GM23338 (cell line): ENCODE data around the gene FUNDC2. TPM values are rescaled to one million over a fixed set of nuclear protein-coding genes. Genes with fewer than 3 reads are reported as not detected.
A peak's percentile ranks its signal among the peaks of the same experiment; 100 is the strongest.

ENCODE experiments used
- ATAC-seq: fragments of 200-7000 bp; cut with Tn5 transposase; 3 replicates; pipeline ENCODE4 v1.9.1; 2020
- DNase-seq: peaks from one replicate; pipeline ENCODE4 v3.0.0-alpha.2; 2015; ENCODE audit warnings: low spot score
- H2AFZ ChIP-seq: fragments of 200-600 bp; sonication (generic); 2 replicates; pipeline ENCODE4 v1.8.0; 2016; ENCODE audit warnings: antibody characterized with exemption, mild to moderate bottlenecking, moderate library complexity
- H3F3A ChIP-seq: fragments of 200-600 bp; sonication (generic); replicated peaks from 2 replicates; pipeline ENCODE4 v1.8.0; 2017; ENCODE audit warnings: antibody characterized with exemption, mixed run types, low read depth
- H3K27ac ChIP-seq: fragments of 200-600 bp; sonication (generic); 2 replicates; pipeline ENCODE4 v1.6.1; 2016; ENCODE audit warnings: low read depth
- H3K27me3 ChIP-seq: fragments of 200-600 bp; sonication (generic); 2 replicates; pipeline ENCODE4 v1.8.0; 2016; ENCODE audit warnings: mild to moderate bottlenecking, mixed run types, moderate library complexity; ENCODE audit not compliant: insufficient read depth
- H3K36me3 ChIP-seq: fragments of 200-600 bp; sonication (generic); 2 replicates; pipeline ENCODE4 v1.8.0; 2016; ENCODE audit warnings: mild to moderate bottlenecking; ENCODE audit not compliant: insufficient read depth
- H3K4me1 ChIP-seq: fragments of 200-600 bp; sonication (generic); 2 replicates; pipeline ENCODE4 v1.8.0; 2016; ENCODE audit warnings: mild to moderate bottlenecking, moderate library complexity; ENCODE audit not compliant: insufficient read depth
- H3K4me2 ChIP-seq: fragments of 200-600 bp; sonication (generic); 2 replicates; pipeline ENCODE4 v1.7.1; 2017; ENCODE audit warnings: mixed run types
- H3K4me3 ChIP-seq: fragments of 200-600 bp; sonication (generic); 2 replicates; pipeline ENCODE4 v1.6.1; 2016; ENCODE audit warnings: mixed run types
- H3K79me2 ChIP-seq: fragments of 200-600 bp; sonication (generic); replicated peaks from 2 replicates; pipeline ENCODE4 v1.8.0; 2017; ENCODE audit warnings: mild to moderate bottlenecking; ENCODE audit not compliant: insufficient read depth
- H3K9me2 ChIP-seq: fragments of 200-600 bp; sonication (generic); 2 replicates; pipeline ENCODE4 v1.8.0; 2017; ENCODE audit not compliant: insufficient read depth
- H4K20me1 ChIP-seq: fragments of 200-600 bp; sonication (generic); replicated peaks from 2 replicates; pipeline ENCODE4 v1.8.0; 2017; ENCODE audit warnings: mild to moderate bottlenecking; ENCODE audit not compliant: insufficient read depth
- H3K27ac Mint-ChIP-seq: 2 replicates; pipeline ENCODE4 v1.8.0; 2020; ENCODE audit warnings: inconsistent platforms, mild to moderate bottlenecking, moderate library complexity, mixed read lengths
- H3K27me3 Mint-ChIP-seq: 3 replicates; pipeline ENCODE4 v1.8.0; 2022; ENCODE audit warnings: low read depth, mild to moderate bottlenecking, moderate library complexity, mixed read lengths, inconsistent platforms; ENCODE audit not compliant: insufficient read depth, poor library complexity
- H3K36me3 Mint-ChIP-seq: 3 replicates; pipeline ENCODE4 v1.8.0; 2021; ENCODE audit warnings: low read depth, mild to moderate bottlenecking, inconsistent platforms, moderate library complexity, mixed read lengths
- H3K4me1 Mint-ChIP-seq: 3 replicates; pipeline ENCODE4 v1.8.0; 2020; ENCODE audit warnings: mild to moderate bottlenecking, inconsistent platforms, mixed read lengths
- H3K4me3 Mint-ChIP-seq: 3 replicates; pipeline ENCODE4 v1.8.0; 2021; ENCODE audit warnings: moderate library complexity, mild to moderate bottlenecking, inconsistent platforms, mixed read lengths
- H3K9me3 Mint-ChIP-seq: 3 replicates; pipeline ENCODE4 v1.8.0; 2020; ENCODE audit warnings: moderate library complexity, mild to moderate bottlenecking, inconsistent platforms, mixed read lengths
- CREB1 ChIP-seq: fragments of 250-450 bp; sonication (Bioruptor Pico); IDR thresholded peaks from 2 replicates; pipeline ENCODE4 v1.5.0; 2020; ENCODE audit warnings: low read depth, mild to moderate bottlenecking, moderate library complexity
- CTCF ChIP-seq, 2 experiments: fragments of 200-600 bp in 1 of 2; sonication (generic) in 1 of 2; conservative IDR thresholded peaks; 2 replicates each; pipeline versions ENCODE4 v1.5.1 to v1.6.1; 2016 to 2017; ENCODE audit warnings: antibody characterized with exemption in 2 of 2, low read depth in 2 of 2, mild to moderate bottlenecking in 2 of 2, moderate library complexity in 1 of 2
- ETS1 ChIP-seq: IDR thresholded peaks from 2 replicates; pipeline ENCODE4 v1.6.1; 2016; ENCODE audit warnings: antibody characterized with exemption
- EZH2 ChIP-seq: fragments of 200-600 bp; sonication (generic); IDR thresholded peaks from one replicate; pipeline ENCODE4 v1.8.0; 2017; ENCODE audit warnings: antibody characterized with exemption, mild to moderate bottlenecking, low read depth; ENCODE audit not compliant: unreplicated experiment
- EZH2phosphoT487 ChIP-seq: fragments of 200-600 bp; sonication (generic); IDR thresholded peaks from one replicate; pipeline ENCODE4 v1.8.1; 2018; ENCODE audit warnings: antibody characterized with exemption; ENCODE audit not compliant: unreplicated experiment
- JUNB ChIP-seq: IDR thresholded peaks from one replicate; pipeline ENCODE4 v1.6.1; 2016; ENCODE audit warnings: antibody characterized with exemption; ENCODE audit not compliant: unreplicated experiment
- NANOG ChIP-seq: IDR thresholded peaks from 2 replicates; pipeline ENCODE4 v1.6.1; 2016; ENCODE audit warnings: antibody characterized with exemption, borderline replicate concordance
- POLR2AphosphoS5 ChIP-seq: IDR thresholded peaks from 2 replicates; pipeline ENCODE4 v1.6.1; 2016; ENCODE audit warnings: antibody characterized with exemption, low read depth
- STAT1 ChIP-seq: IDR thresholded peaks from one replicate; pipeline ENCODE4 v1.6.1; 2016; ENCODE audit warnings: antibody characterized with exemption; ENCODE audit not compliant: unreplicated experiment
- ZNF114 ChIP-seq: fragments of 250-450 bp; sonication (Bioruptor Pico); IDR thresholded peaks from 2 replicates; pipeline ENCODE4 v1.5.0; 2020; ENCODE audit warnings: mild to moderate bottlenecking, moderate library complexity
- ZNF331 ChIP-seq: fragments of 250-450 bp; sonication (Bioruptor Pico); IDR thresholded peaks from 2 replicates; pipeline ENCODE4 v1.5.0; 2020; ENCODE audit warnings: low read depth, mild to moderate bottlenecking, moderate library complexity
- polyA plus RNA-seq: library from polyadenylated mRNA; unstranded; fragments of >200 nt; fragmentation: Nextera tagmentation; extraction: Ambion mirVana; gene quantifications from 2 replicates; pipeline ENCODE4 v1.2.1, GENCODE V29; 2016
- total RNA-seq: library from RNA; depleted of rRNA; stranded (reverse); fragments of >200 nt; shearing (Covaris generic); gene quantifications from 2 replicates; pipeline ENCODE4 v1.2.3, GENCODE V29; 2014
- TF ChIP-seq, protein P1 (sequence below): IDR thresholded peaks from one replicate; pipeline ENCODE4 v1.6.1; 2018; ENCODE audit warnings: antibody characterized with exemption; ENCODE audit not compliant: unreplicated experiment
- TF ChIP-seq, protein P2 (sequence below): fragments of 250-450 bp; sonication (Bioruptor Pico); IDR thresholded peaks from 2 replicates; pipeline ENCODE4 v1.5.0; 2020; ENCODE audit warnings: mild to moderate bottlenecking, moderate library complexity

Gene FUNDC2
- total and polyA plus RNA-seq, 2 experiments from 2014 or later, result 28.6 to 58.5 TPM

DNA sequence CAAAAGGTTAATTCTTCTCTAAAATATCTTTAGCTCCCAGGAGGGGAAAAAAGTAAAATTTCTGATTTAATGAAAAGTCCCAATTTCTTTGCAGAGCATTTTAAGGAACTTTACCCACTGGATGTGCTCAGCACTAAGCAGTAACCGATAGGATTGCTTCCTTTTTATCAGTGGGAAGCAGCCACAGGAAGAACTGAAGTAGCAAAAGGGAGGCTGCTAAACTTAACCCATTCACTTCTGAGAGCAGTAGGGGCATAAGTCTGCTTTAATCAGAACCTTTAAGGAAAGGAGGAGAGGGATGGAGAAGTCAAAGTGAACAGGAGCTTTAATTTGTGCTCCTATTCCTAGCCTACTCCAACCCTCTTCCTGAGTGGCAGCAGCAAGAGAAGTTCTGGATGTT is 4.1 kb upstream of the FUNDC2 start, which contains the start of gene F8:
F8 (minus strand) TSS at position 139 of the 400 bp plus-strand sequence. CDS start 171 bp downstream, outside the sequence.
- H3K27ac Mint-ChIP-seq, result 0 out of 2 replicates have a peak within 1 kb of the TSS, but pooled peaks have one; percentile 24
- H3K4me1 Mint-ChIP-seq, result peaks cover 7% of the 10 kb centered on the region; the same call in 2 of the 3 replicates
- H3K4me2 ChIP-seq, result no peak within 1 kb of the TSS
- H3K27me3 Mint-ChIP-seq, result peaks cover 5% of the 10 kb centered on the region
- no peaks in the 10 kb centered on the region for H3K36me3 ChIP-seq
- H3K4me1 ChIP-seq, result no peaks in the 10 kb centered on the region
- H3K9me2 ChIP-seq, result no peaks in the 10 kb centered on the region
- H4K20me1 ChIP-seq, result no peaks in the 10 kb centered on the region
- no peak within 1 kb of the TSS for H3K27ac ChIP-seq
- no peaks in the 10 kb centered on the region for H3K27me3 ChIP-seq
- no peaks in the 10 kb centered on the region for H3F3A ChIP-seq
- no peak for ATAC-seq
- no peak within 1 kb of the TSS for H2AFZ ChIP-seq
- no peak within 1 kb of the TSS for H3K4me3 Mint-ChIP-seq
- TF ChIP-seq ZNF331, result no peak
- no peak for TF ChIP-seq CREB1 (CRISPR knock-in tag)
- no peak for TF ChIP-seq ZNF114 (CRISPR knock-in tag)
- TF ChIP-seq STAT1, result no peak
- no peak for TF ChIP-seq EZH2
- TF ChIP-seq CTCF (conservative IDR thresholded peaks at IDR 0.05; ENCODE audit: low read depth in 2 of 2), result no peak
- TF ChIP-seq ETS1, result no peak
- TF ChIP-seq, protein P1, sequence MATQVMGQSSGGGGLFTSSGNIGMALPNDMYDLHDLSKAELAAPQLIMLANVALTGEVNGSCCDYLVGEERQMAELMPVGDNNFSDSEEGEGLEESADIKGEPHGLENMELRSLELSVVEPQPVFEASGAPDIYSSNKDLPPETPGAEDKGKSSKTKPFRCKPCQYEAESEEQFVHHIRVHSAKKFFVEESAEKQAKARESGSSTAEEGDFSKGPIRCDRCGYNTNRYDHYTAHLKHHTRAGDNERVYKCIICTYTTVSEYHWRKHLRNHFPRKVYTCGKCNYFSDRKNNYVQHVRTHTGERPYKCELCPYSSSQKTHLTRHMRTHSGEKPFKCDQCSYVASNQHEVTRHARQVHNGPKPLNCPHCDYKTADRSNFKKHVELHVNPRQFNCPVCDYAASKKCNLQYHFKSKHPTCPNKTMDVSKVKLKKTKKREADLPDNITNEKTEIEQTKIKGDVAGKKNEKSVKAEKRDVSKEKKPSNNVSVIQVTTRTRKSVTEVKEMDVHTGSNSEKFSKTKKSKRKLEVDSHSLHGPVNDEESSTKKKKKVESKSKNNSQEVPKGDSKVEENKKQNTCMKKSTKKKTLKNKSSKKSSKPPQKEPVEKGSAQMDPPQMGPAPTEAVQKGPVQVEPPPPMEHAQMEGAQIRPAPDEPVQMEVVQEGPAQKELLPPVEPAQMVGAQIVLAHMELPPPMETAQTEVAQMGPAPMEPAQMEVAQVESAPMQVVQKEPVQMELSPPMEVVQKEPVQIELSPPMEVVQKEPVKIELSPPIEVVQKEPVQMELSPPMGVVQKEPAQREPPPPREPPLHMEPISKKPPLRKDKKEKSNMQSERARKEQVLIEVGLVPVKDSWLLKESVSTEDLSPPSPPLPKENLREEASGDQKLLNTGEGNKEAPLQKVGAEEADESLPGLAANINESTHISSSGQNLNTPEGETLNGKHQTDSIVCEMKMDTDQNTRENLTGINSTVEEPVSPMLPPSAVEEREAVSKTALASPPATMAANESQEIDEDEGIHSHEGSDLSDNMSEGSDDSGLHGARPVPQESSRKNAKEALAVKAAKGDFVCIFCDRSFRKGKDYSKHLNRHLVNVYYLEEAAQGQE, result no peak
- no peak for TF ChIP-seq JUNB
- TF ChIP-seq POLR2AphosphoS5, result no peak
- no peak for TF ChIP-seq NANOG
- TF ChIP-seq, protein P2, sequence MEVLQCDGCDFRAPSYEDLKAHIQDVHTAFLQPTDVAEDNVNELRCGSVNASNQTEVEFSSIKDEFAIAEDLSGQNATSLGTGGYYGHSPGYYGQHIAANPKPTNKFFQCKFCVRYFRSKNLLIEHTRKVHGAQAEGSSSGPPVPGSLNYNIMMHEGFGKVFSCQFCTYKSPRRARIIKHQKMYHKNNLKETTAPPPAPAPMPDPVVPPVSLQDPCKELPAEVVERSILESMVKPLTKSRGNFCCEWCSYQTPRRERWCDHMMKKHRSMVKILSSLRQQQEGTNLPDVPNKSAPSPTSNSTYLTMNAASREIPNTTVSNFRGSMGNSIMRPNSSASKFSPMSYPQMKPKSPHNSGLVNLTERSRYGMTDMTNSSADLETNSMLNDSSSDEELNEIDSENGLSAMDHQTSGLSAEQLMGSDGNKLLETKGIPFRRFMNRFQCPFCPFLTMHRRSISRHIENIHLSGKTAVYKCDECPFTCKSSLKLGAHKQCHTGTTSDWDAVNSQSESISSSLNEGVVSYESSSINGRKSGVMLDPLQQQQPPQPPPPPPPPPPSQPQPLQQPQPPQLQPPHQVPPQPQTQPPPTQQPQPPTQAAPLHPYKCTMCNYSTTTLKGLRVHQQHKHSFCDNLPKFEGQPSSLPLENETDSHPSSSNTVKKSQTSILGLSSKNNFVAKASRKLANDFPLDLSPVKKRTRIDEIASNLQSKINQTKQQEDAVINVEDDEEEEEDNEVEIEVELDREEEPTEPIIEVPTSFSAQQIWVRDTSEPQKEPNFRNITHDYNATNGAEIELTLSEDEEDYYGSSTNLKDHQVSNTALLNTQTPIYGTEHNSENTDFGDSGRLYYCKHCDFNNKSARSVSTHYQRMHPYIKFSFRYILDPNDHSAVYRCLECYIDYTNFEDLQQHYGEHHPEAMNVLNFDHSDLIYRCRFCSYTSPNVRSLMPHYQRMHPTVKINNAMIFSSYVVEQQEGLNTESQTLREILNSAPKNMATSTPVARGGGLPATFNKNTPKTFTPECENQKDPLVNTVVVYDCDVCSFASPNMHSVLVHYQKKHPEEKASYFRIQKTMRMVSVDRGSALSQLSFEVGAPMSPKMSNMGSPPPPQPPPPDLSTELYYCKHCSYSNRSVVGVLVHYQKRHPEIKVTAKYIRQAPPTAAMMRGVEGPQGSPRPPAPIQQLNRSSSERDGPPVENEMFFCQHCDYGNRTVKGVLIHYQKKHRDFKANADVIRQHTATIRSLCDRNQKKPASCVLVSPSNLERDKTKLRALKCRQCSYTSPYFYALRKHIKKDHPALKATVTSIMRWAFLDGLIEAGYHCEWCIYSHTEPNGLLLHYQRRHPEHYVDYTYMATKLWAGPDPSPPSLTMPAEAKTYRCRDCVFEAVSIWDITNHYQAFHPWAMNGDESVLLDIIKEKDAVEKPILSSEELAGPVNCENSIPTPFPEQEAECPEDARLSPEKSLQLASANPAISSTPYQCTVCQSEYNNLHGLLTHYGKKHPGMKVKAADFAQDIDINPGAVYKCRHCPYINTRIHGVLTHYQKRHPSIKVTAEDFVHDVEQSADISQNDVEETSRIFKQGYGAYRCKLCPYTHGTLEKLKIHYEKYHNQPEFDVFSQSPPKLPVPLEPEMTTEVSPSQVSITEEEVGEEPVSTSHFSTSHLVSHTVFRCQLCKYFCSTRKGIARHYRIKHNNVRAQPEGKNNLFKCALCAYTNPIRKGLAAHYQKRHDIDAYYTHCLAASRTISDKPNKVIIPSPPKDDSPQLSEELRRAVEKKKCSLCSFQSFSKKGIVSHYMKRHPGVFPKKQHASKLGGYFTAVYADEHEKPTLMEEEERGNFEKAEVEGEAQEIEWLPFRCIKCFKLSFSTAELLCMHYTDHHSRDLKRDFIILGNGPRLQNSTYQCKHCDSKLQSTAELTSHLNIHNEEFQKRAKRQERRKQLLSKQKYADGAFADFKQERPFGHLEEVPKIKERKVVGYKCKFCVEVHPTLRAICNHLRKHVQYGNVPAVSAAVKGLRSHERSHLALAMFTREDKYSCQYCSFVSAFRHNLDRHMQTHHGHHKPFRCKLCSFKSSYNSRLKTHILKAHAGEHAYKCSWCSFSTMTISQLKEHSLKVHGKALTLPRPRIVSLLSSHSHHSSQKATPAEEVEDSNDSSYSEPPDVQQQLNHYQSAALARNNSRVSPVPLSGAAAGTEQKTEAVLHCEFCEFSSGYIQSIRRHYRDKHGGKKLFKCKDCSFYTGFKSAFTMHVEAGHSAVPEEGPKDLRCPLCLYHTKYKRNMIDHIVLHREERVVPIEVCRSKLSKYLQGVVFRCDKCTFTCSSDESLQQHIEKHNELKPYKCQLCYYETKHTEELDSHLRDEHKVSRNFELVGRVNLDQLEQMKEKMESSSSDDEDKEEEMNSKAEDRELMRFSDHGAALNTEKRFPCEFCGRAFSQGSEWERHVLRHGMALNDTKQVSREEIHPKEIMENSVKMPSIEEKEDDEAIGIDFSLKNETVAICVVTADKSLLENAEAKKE (CRISPR knock-in tag), result no peak
- TF ChIP-seq EZH2phosphoT487, result no peak
- H3K4me3 ChIP-seq, result no peak within 1 kb of the TSS
- no peaks in the 10 kb centered on the region; the same call in 2 of the 3 replicates for H3K9me3 Mint-ChIP-seq
- DNase-seq, result no peak
- H3K36me3 Mint-ChIP-seq, result no peaks in the 10 kb centered on the region
- peaks cover 4% of the 10 kb centered on the region; the same call in 1 of the 2 replicates for H3K79me2 ChIP-seq
